HG02798 (cell line): ENCODE data around the gene ENTHD1.

Experiments used
- ATAC-seq: cut with Tn5 transposase; IDR thresholded peaks from one replicate; pipeline ENCODE4 v1.9.1; 2021; ENCODE audit warnings: mild to moderate bottlenecking; ENCODE audit not compliant: unreplicated experiment, poor library complexity

Gene ENTHD1

GRCh38 chr22:39721206-39722031 is 172.1 kb downstream of the ENTHD1 start:
- no peak for ATAC-seq

GRCh38 chr22:39719559-39720450 is 173.8 kb downstream of the ENTHD1 start:
- no peak for ATAC-seq

GRCh38 chr22:39718921-39719475 is 174.6 kb downstream of the ENTHD1 start:
- ATAC-seq = no peak

- no peak for ATAC-seq
These were observed 175.4 kb downstream of the ENTHD1 start for GRCh38 chr22:39718206-39718605.

- no peak for ATAC-seq
These were observed 176.5 kb downstream of the ENTHD1 start for GRCh38 chr22:39717099-39717498.

GRCh38 chr22:39716534-39716933 is 177.0 kb downstream of the ENTHD1 start:
- ATAC-seq = no peak

GRCh38 chr22:39715778-39716495 is 177.6 kb downstream of the ENTHD1 start:
- ATAC-seq = no peak

GRCh38 chr22:39714321-39714720 is 179.2 kb downstream of the ENTHD1 start:
- ATAC-seq = no peak

- ATAC-seq = no peak
These were observed 179.7 kb downstream of the ENTHD1 start for GRCh38 chr22:39713799-39714290.

- no peak for ATAC-seq
These were observed 180.6 kb downstream of the ENTHD1 start for GRCh38 chr22:39712751-39713525.

GRCh38 chr22:39712081-39712480 is 181.5 kb downstream of the ENTHD1 start:
- no peak for ATAC-seq

GRCh38 chr22:39710380-39711150 is 183.0 kb downstream of the ENTHD1 start:
- no peak for ATAC-seq

- no peak for ATAC-seq
These were observed 185.7 kb downstream of the ENTHD1 start for GRCh38 chr22:39707816-39708215.

- ATAC-seq = no peak
These were observed 186.2 kb downstream of the ENTHD1 start for GRCh38 chr22:39707351-39707750.

GRCh38 chr22:39706376-39707140 is 187.0 kb downstream of the ENTHD1 start:
- no peak for ATAC-seq

GRCh38 chr22:39705386-39705785 is 188.2 kb downstream of the ENTHD1 start:
- no peak for ATAC-seq

- no peak for ATAC-seq
These were observed 189.5 kb downstream of the ENTHD1 start for GRCh38 chr22:39703928-39704639.
